ENCODE data around the gene NME5.

GRCh38 chr5:138182808-138183207 is 43.6 kb upstream of the NME5 start:
- no peak for TF ChIP-seq CTCF (IDR thresholded peaks at IDR 0.05)
- no peak for TF ChIP-seq POLR2A (IDR thresholded peaks at IDR 0.05)
